ENCODE results near the gene ATP10D.
"Not testable (repeated sequence)": the region's sequence is repeated elsewhere in the genome, so short reads cannot be mapped to it uniquely, and the experiment has no call there.

ATP10D gene

DNA sequence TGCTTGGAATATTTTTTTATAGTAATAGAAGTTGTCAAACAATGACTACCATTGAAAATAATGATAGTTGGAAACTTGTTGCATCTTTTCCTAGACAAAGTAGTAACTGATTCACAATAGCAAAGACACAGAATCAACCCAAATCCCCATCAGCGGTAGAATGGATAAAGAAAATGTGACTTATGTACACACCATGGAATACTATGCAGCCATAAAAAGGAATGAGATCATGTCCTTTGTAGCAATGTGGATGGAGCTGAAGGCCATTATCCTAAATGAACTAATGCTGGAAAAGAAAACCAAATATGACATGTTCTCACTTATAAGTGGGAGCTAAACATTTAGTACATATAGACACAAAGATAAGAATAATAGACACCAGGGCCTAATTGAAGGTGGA, 49.7 kb downstream of the ATP10D start:
- no peaks in the 10 kb centered on the region for H3K36me3 ChIP-seq (ENCODE audit: control insufficient read depth, insufficient read depth, low read length)
- H3K27me3 ChIP-seq (ENCODE audit: control insufficient read depth, insufficient read depth, low read length), result no peaks in the 10 kb centered on the region
- no peaks in the 10 kb centered on the region for H3K4me1 ChIP-seq (ENCODE audit: control insufficient read depth, insufficient read depth, low read length)
- H3K27ac ChIP-seq (ENCODE audit: low read length), result no peak overlapping the region
- H3K4me3 ChIP-seq (ENCODE audit: low read length), result no peak overlapping the region
- no peaks in the 10 kb centered on the region for H3K9me3 ChIP-seq (ENCODE audit: control insufficient read depth, insufficient read depth, low read length)
- DNase-seq (ENCODE audit: low read depth, low spot score), result no peak
- no CpG with 5 or more reads among the region's 1 CpG for WGBS (ENCODE audit: insufficient coverage, insufficient read length)

DNA sequence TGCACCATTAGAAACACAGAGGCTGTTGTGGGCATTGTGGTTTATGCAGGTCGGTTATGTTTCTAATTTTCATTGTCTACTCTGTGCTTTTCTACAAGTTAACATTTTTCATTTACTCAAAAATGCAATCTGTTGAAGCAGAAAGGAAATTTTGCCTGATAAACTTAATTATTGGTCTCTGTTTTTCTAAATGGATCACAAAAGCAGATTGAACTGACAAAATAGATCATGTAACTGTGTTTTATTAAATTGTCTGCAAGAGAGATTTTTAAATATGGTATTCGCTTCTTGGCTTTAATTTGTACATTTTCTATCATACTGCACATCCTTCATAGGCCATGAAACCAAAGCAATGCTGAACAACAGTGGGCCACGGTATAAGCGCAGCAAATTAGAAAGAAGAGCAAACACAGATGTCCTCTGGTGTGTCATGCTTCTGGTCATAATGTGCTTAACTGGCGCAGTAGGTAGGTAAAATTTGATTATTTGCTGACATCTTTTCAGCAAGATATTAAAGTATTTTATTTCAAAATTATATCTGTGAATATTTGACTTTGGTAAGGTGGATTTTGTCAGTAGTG, 50.6 kb downstream of the ATP10D start:
- WGBS (ENCODE audit: insufficient coverage, insufficient read length), result no CpG with 5 or more reads among the region's 5 CpGs
- Histone ChIP-seq H3K4me1 (ENCODE audit: control insufficient read depth, insufficient read depth, low read length) (no peaks in the 10 kb centered on the region), H3K27ac (ENCODE audit: low read length) (no peak overlapping the region), H3K4me3 (ENCODE audit: low read length) (no peak overlapping the region), H3K9me3 (ENCODE audit: control insufficient read depth, insufficient read depth, low read length) (no peaks in the 10 kb centered on the region), H3K27me3 (ENCODE audit: control insufficient read depth, insufficient read depth, low read length) (no peaks in the 10 kb centered on the region), H3K36me3 (ENCODE audit: control insufficient read depth, insufficient read depth, low read length) (no peaks in the 10 kb centered on the region)
- no peak for DNase-seq (ENCODE audit: low read depth, low spot score)

DNA sequence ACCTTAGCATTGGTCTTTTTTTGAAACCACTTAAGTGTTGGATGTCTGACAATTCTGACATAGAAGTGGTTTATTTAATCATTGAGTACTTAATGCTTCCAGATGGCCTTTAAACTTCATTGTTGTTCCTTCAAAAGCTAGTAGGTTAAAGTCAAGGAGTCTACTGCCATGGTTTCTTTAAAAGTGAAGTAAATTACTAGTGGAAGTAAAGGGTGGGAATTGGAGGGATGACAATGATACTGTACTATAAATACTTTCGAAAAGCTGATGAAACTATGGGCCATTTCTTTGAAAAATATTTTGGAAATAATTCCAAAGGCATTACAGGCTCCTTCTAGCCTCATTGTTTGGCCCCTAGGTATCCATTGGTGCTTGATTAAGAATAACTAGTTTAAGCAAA, 51.9 kb downstream of the ATP10D start:
- Histone ChIP-seq H3K9me3 (ENCODE audit: control insufficient read depth, insufficient read depth, low read length) (no peaks in the 10 kb centered on the region), H3K36me3 (ENCODE audit: control insufficient read depth, insufficient read depth, low read length) (no peaks in the 10 kb centered on the region), H3K4me3 (ENCODE audit: low read length) (no peak overlapping the region), H3K4me1 (ENCODE audit: control insufficient read depth, insufficient read depth, low read length) (no peaks in the 10 kb centered on the region), H3K27me3 (ENCODE audit: control insufficient read depth, insufficient read depth, low read length) (no peaks in the 10 kb centered on the region), H3K27ac (ENCODE audit: low read length) (no peak overlapping the region)
- no peak for DNase-seq (ENCODE audit: low read depth, low spot score)
- no CpG with 5 or more reads among the region's 1 CpG for WGBS (ENCODE audit: insufficient coverage, insufficient read length)

DNA sequence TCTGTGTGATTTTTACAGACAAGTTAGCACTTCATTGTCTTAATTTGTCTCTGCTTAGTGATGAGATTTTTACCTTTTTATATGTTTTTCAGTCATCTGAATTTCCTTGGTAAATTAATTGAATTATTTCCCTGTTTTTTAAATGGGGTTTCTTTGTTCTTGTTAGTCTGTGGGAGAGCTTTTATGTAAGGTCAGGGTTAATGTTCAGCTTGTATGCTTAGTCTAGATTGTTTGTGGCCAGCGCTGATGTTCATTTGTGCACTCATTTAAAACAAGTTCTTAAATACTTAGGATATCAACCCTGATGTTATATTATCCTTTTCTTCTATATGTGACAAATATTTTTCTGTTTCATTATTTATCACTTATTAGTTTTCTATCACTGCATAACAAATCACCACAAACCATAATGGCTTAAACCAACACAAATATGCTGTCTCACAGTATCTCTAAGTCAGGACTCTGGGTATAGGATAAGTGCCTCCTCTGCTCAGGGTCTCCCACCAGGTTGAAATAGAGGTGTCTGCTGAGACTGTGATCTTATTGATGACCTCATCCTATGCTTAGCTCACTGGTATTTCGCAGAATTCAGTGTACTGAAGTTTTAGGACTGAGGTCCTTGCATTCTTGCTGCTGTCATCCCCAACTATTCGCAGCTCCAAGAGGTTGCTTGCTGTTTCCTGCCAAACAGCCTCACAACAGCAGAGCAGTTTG, 53.2 kb downstream of the ATP10D start:
- H3K4me3 ChIP-seq (ENCODE audit: low read length), result no peak overlapping the region
- no peaks in the 10 kb centered on the region for H3K9me3 ChIP-seq (ENCODE audit: control insufficient read depth, insufficient read depth, low read length)
- no peak for DNase-seq (ENCODE audit: low read depth, low spot score)
- H3K4me1 ChIP-seq (ENCODE audit: control insufficient read depth, insufficient read depth, low read length), result no peaks in the 10 kb centered on the region
- H3K27ac ChIP-seq (ENCODE audit: low read length), result no peak overlapping the region
- no CpG with 5 or more reads among the region's 3 CpGs for WGBS (ENCODE audit: insufficient coverage, insufficient read length)
- H3K36me3 ChIP-seq (ENCODE audit: control insufficient read depth, insufficient read depth, low read length), result no peaks in the 10 kb centered on the region
- no peaks in the 10 kb centered on the region for H3K27me3 ChIP-seq (ENCODE audit: control insufficient read depth, insufficient read depth, low read length)

DNA sequence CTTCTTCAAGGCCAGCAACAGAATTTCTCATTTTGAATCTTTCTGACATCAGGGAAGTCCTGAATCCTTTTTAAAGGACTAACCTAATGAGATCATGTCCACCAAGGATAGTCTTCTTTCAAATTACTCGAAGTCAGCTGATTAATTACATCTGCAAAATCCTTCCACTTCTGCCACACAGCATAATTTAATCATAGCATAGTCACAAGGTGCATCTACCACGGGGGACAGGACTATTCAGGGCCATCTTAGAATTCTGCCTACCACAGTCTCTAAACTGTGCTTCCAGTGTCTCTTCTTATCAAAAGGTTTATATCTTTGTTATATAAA, 53.7 kb downstream of the ATP10D start:
- no peak overlapping the region for H3K27ac ChIP-seq (ENCODE audit: low read length)
- H3K27me3 ChIP-seq (ENCODE audit: control insufficient read depth, insufficient read depth, low read length), result no peaks in the 10 kb centered on the region
- H3K36me3 ChIP-seq (ENCODE audit: control insufficient read depth, insufficient read depth, low read length), result no peaks in the 10 kb centered on the region
- no peak for DNase-seq (ENCODE audit: low read depth, low spot score)
- no peak overlapping the region for H3K4me3 ChIP-seq (ENCODE audit: low read length)
- H3K4me1 ChIP-seq (ENCODE audit: control insufficient read depth, insufficient read depth, low read length), result no peaks in the 10 kb centered on the region
- no peaks in the 10 kb centered on the region for H3K9me3 ChIP-seq (ENCODE audit: control insufficient read depth, insufficient read depth, low read length)
- no CpG with 5 or more reads among the region's 2 CpGs for WGBS (ENCODE audit: insufficient coverage, insufficient read length)

DNA sequence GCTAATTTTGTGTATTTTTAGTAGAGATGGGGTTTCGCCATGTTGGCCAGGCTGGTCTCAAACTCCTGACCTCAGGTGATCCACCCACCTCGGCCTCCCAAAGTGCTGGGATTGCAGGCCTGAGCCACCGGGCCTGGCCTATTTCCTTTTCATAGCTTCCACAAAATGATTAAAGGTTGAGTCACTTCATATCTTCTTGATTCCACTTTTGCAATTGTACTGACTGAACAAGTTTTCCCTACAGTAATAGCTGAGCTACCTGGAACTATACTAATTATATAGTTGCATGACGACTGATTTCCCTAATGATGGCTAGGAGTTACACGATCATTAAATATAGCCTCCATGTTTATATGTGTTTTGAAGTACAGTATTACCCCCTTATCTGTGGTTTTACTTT, 57.6 kb downstream of the ATP10D start:
- no CpG with 5 or more reads among the region's 5 CpGs for WGBS (ENCODE audit: insufficient coverage, insufficient read length)
- DNase-seq (ENCODE audit: low read depth, low spot score), result not testable (repeated sequence)

DNA sequence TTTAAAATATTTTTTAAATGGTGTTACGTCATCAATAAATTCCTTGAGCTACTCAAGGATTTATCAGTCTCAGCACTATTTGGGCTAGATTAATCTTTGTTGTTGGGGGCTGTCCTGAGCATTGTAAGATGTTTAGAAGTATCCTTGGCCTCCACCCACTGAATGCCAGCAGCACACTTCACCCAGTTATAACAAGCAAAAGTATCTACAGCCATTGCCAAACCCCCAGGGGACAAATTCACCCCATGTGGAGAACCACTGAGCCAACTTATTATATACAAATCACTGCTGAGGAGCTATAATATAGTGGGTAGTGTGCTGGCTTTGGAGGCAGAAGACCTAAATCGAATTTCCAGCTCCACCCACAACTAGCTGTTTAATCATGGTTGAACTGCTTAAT, 58.3 kb downstream of the ATP10D start:
- no peaks in the 10 kb centered on the region for H3K36me3 ChIP-seq (ENCODE audit: control insufficient read depth, insufficient read depth, low read length)
- H3K4me3 ChIP-seq (ENCODE audit: low read length), result no peak overlapping the region
- no CpG with 5 or more reads among the region's 2 CpGs for WGBS (ENCODE audit: insufficient coverage, insufficient read length)
- H3K27ac ChIP-seq (ENCODE audit: low read length), result no peak overlapping the region
- no peaks in the 10 kb centered on the region for H3K27me3 ChIP-seq (ENCODE audit: control insufficient read depth, insufficient read depth, low read length)
- DNase-seq (ENCODE audit: low read depth, low spot score), result no peak
- no peaks in the 10 kb centered on the region for H3K4me1 ChIP-seq (ENCODE audit: control insufficient read depth, insufficient read depth, low read length)
- H3K9me3 ChIP-seq (ENCODE audit: control insufficient read depth, insufficient read depth, low read length), result no peaks in the 10 kb centered on the region

More for the DNA sequence above, 57.6 kb downstream of the ATP10D start:
- not testable (repeated sequence) for H3K9me3 ChIP-seq (ENCODE audit: control insufficient read depth, insufficient read depth, low read length); H3K27ac ChIP-seq (ENCODE audit: low read length); H3K27me3 ChIP-seq (ENCODE audit: control insufficient read depth, insufficient read depth, low read length); H3K4me3 ChIP-seq (ENCODE audit: low read length); H3K36me3 ChIP-seq (ENCODE audit: control insufficient read depth, insufficient read depth, low read length); H3K4me1 ChIP-seq (ENCODE audit: control insufficient read depth, insufficient read depth, low read length)

DNA sequence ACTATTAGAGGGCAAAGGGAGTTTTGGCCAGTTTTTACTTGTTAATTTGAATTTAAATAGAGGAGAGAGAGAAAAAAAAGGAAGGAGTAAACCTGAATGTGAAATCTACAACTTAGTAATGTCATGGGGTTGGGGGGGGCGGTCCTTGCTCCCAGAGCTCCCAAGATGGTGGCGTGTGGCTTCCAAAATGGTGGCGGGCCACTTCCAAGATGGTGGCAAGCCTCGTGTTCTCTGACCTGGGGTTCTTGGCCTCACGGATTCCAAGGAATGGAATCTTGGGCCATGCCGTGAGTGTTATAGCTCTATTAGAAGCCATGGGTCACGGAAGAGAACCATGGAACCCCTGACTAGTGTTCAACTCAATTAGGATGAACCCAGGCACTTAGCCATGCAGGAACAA, 65.3 kb downstream of the ATP10D start:
- no CpG with 5 or more reads among the region's 7 CpGs for WGBS (ENCODE audit: insufficient coverage, insufficient read length)

DNA sequence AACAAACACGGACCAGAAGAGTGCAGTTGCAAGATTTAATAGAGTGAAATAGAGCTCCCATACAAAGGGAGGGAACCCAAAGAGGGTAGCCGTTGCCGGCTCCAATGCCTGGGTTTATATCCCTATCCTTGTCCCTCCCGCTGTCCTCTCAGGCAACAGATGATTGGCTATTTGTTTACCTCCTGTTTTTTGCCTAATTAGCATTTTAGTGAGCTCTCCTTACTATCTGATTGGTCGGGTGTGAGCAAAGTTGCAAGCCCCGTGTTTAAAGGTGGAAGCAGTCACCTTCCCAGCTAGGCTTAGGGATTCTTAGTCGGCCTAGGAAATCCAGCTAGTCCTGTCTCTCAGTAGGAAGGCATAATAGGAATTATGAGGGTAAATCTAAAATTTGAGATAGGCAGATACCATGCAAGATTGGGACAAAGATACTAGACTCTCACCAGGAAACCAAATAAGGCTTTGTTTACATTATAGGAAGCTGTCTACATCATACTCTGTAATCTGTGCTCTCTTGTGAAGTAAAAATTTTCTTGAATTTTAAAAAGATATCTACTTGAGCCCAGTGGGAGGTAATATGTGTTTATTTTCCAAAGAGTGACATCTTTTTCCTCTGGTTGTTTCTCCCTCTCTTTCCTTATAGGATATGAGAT, 65.9 kb downstream of the ATP10D start:
- DNase-seq (ENCODE audit: low read depth, low spot score), result no peak
- no peak overlapping the region for H3K4me3 ChIP-seq (ENCODE audit: low read length)
- H3K36me3 ChIP-seq (ENCODE audit: control insufficient read depth, insufficient read depth, low read length), result no peaks in the 10 kb centered on the region
- no peak overlapping the region for H3K27ac ChIP-seq (ENCODE audit: low read length)
- no peaks in the 10 kb centered on the region; the same call in 1 of the 2 replicates for H3K9me3 ChIP-seq (ENCODE audit: control insufficient read depth, insufficient read depth, low read length)
- no peaks in the 10 kb centered on the region for H3K27me3 ChIP-seq (ENCODE audit: control insufficient read depth, insufficient read depth, low read length)
- H3K4me1 ChIP-seq (ENCODE audit: control insufficient read depth, insufficient read depth, low read length), result no peaks in the 10 kb centered on the region
- WGBS (ENCODE audit: insufficient coverage, insufficient read length), result no CpG with 5 or more reads among the region's 7 CpGs

More for the DNA sequence above, 65.3 kb downstream of the ATP10D start:
- DNase-seq (ENCODE audit: low read depth, low spot score); H3K4me3 ChIP-seq (ENCODE audit: low read length); H3K27ac ChIP-seq (ENCODE audit: low read length); H3K36me3 ChIP-seq (ENCODE audit: control insufficient read depth, insufficient read depth, low read length); H3K4me1 ChIP-seq (ENCODE audit: control insufficient read depth, insufficient read depth, low read length); H3K27me3 ChIP-seq (ENCODE audit: control insufficient read depth, insufficient read depth, low read length); H3K9me3 ChIP-seq (ENCODE audit: control insufficient read depth, insufficient read depth, low read length): not testable (repeated sequence)

DNA sequence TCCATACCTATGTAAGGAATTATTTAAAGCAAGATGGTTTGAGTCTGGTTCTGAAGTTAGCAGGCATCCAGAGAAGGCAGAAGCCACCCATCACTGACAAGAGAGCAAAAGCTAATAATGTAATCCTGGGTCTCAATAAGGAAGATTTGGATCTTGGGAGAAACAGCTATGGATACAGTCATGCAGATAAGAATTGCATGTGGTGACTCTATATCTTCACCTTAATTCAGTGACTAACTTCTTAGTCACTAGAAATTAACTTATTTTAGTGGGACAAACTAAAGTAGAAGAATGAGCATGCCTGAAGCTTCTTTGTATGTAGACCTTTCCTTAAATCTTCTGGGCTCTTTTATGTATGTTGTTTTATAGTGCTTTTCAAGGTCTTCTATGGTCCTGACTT, 66.6 kb downstream of the ATP10D start:
- DNase-seq (ENCODE audit: low read depth, low spot score), result no peak
- no peak overlapping the region for H3K4me3 ChIP-seq (ENCODE audit: low read length)
- no peaks in the 10 kb centered on the region; the same call in 1 of the 2 replicates for H3K9me3 ChIP-seq (ENCODE audit: control insufficient read depth, insufficient read depth, low read length)
- H3K27ac ChIP-seq (ENCODE audit: low read length), result no peak overlapping the region
- H3K36me3 ChIP-seq (ENCODE audit: control insufficient read depth, insufficient read depth, low read length), result no peaks in the 10 kb centered on the region
- no peaks in the 10 kb centered on the region for H3K27me3 ChIP-seq (ENCODE audit: control insufficient read depth, insufficient read depth, low read length)
- no peaks in the 10 kb centered on the region for H3K4me1 ChIP-seq (ENCODE audit: control insufficient read depth, insufficient read depth, low read length)

Data from iPS DF 6.9 (cell line).